Activated CD8-positive, alpha-beta memory T cell treated with anti-CD3 and anti-CD28 coated beads, Interleukin-2, amount 50 U/mL, for 24 hours (primary cell): ENCODE data around the gene SOD1.
A peak's percentile ranks its signal among the peaks of the same experiment; 100 is the strongest.
"Not testable (repeated sequence)": the region's sequence is repeated elsewhere in the genome, so short reads cannot be mapped to it uniquely, and the experiment has no call there.

Experiments used
- DNase-seq: peaks from one replicate; pipeline ENCODE4 v3.0.0-alpha.2; 2020; ENCODE audit errors: extremely low read depth

Gene SOD1

DNA sequence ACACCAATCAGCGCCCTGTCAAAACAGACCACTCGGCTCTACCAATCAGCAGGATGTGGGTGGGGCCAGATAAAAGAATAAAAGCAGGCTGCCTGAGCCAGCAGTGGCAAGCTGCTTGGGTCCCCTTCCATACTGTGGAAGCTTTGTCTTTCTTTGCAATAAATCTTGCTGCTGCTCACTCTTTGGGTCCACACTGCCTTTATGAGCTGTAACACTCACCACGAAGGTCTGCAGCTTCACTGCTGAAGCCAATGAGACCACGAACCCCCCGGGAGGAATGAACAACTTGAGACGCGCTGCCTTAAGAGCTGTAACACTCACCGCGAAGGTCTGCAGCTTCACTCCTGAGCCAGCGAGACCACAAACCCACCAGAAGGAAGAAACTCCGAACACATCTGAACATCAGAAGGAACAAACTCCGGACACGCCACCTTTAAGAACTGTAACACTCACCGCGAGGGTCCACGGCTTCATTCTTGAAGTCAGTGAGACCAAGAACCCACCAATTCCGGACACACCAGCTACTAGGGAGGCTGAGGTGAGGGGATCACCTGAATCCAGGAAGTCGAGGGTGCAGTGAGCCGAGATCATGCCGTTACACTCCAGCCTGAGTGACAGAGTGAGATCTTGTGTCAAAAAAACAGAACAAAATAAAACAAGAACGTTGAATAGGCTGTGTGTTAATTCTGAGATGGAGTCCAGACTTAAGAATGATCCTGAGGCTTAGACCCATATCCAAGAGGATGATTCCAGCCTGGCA is 4.5 kb upstream of the SOD1 start:
- DNase-seq = not testable (repeated sequence)

DNA sequence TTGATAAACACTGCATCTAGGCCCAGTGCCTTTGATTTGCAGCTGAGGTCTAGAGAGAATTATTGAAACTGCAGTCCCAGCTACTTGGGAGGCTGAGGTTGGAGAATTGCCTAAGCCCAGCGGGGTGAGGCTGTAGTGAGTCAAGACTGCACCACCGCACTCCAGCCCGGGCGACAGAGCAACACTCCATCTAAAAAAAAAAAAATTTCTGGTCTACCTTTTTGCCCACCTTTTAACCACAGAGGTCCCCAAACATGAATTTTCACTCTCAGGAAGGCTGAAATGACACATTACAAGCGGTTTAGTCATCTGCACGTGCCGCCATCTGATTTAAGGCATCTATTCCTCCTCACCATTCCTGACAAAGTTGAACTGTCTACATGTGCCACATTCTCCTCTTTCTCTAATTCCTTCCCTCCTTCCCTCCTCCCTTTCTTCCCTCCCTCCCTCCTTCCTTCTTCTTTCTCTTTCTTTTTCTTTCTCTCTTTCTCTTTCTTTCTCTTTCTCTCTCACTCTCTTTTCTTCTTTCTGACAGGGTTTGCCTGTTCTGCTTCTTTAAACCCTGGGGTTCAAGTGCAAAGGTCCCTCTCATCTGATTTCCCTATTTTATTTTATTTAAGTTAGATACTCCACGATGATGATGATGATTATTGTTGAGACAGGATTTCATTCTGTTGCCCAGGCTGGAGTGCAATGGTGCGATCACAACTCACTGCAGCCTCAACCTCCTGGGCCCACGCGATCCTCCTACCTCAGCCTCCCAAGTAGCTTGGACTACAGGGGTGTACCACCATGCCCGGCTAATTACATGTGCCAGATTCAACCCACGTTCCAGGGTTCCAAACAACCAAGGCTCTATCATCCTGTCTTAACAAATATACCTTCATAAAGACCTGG is 3.0 kb upstream of the SOD1 start:
- peak; percentile 29 for DNase-seq

DNA sequence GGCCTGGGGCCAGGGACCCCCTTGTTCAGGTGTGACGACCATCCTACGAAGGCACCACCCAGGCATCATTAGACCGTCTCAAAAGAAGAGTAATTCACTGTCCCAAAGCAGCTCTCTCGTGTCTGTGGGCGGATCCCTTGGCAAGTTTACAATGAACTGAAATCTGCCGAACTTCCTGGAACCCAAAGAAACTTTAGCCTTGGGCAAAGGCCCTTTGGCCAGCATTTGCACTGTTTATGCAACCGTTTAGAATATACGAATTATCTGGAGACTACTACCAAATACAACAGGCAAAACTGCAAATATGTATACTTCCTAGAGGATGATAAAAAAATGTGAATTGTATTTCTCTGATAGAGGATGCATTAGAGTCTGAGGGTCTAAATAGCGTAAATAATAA is 1.4 kb upstream of the SOD1 start:
- no peak for DNase-seq

DNA sequence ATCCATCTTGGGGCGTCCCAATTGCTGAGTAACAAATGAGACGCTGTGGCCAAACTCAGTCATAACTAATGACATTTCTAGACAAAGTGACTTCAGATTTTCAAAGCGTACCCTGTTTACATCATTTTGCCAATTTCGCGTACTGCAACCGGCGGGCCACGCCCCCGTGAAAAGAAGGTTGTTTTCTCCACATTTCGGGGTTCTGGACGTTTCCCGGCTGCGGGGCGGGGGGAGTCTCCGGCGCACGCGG is 282 bp upstream of the SOD1 start:
- no peak for DNase-seq

DNA sequence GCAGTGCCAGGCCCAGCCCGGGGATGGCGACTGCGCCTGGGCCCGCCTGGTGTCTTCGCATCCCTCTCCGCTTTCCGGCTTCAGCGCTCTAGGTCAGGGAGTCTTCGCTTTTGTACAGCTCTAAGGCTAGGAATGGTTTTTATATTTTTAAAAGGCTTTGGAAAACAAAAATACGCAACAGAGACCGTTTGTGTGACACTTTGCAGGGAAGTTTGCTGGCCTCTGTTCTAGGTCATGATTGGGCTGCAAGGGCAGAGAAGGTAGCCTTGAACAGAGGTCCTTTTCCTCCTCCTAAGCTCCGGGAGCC is 719 bp downstream of the SOD1 start:
- no peak for DNase-seq

DNA sequence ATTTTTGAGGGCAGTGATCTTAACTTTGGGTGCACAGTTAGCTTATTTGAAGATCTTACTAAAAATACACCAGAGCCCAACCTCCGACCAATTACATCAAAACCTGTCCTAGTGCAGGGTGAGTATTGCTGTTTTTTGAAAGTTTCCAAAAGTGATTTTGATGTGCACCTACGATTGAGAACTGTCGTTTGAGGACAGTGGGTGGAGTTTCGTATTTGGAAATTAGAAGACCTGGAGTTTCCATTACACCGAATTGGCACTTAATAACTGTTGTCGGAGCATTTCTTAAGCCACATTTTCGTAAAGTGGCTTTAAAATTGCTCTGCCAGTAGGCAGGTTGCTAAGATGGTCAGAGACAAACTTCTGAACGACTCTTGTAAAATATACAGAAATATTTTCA is 1.1 kb downstream of the SOD1 start:
- DNase-seq = no peak

DNA sequence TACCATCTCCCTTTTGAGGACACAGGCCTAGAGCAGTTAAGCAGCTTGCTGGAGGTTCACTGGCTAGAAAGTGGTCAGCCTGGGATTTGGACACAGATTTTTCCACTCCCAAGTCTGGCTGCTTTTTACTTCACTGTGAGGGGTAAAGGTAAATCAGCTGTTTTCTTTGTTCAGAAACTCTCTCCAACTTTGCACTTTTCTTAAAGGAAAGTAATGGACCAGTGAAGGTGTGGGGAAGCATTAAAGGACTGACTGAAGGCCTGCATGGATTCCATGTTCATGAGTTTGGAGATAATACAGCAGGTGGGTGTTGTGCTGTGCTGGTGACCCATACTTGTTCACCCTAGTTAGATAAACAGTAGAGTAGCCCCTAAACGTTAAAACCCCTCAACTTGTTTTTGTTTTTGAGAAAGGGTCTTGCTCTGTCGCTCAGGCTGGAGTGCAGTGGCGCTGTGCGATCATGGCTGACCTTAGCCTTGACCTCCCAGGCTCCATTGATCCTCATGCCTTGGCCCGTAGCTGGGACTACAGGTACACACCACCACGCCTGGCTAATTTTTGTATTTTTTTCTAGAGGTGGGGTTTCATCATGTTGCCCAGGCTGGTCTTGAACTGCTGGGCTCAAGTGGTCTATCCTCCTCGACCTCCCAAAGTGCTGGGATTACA is 4.2 kb downstream of the SOD1 start:
- DNase-seq = no peak

DNA sequence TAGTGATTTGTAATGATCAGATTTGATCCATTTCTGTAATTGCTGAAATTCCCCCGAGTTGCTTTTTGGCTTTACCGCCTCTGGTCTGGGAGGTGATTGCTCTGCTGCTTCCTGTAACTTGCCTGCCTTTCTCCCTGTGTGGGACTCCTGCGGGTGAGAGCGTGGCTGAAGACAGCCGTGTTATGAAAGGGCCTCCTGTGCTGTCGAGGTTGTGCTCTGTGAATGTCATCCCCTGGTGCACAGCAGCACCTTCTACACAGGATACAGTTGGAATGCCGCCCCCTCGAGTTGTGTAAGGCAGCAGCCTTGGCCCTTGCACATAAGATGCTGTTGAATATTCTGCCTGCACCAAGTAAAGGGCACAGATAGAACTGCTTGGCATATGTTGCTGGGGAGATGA is 5.9 kb downstream of the SOD1 start:
- DNase-seq = no peak

DNA sequence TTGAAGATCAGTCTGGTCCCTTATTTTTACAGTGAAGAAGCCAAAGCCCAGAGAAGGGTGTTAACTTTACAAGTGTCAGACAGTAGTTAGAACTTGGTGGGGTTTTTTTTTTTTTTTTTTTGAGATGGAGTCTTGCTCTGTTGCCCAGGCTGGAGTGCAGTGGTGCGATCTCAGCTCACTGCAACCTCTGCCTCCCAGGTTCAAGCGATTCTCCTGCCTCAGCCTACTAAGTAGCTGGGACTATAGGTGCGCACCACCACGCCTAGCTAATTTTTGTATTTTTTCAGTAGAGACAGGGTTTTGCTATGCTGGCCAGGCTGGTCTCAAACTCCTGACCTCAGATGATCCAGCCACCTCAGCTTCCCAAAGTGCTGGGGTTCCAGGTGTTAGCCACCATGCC is 6.4 kb downstream of the SOD1 start:
- DNase-seq = not testable (repeated sequence)

DNA sequence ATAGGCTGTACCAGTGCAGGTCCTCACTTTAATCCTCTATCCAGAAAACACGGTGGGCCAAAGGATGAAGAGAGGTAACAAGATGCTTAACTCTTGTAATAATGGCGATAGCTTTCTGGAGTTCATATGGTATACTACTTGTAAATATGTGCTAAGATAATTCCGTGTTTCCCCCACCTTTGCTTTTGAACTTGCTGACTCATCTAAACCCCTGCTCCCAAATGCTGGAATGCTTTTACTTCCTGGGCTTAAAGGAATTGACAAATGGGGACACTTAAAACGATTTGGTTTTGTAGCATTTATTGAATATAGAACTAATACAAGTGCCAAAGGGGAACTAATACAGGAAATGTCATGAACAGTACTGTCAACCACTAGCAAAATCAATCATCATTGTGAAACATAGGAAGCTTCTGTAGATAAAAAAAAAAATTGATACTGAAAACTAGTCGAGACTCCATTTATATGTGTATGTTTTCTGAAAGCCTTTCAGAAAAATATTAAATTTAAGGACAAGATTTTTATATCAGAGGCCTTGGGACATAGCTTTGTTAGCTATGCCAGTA is 7.0 kb downstream of the SOD1 start:
- DNase-seq = no peak

DNA sequence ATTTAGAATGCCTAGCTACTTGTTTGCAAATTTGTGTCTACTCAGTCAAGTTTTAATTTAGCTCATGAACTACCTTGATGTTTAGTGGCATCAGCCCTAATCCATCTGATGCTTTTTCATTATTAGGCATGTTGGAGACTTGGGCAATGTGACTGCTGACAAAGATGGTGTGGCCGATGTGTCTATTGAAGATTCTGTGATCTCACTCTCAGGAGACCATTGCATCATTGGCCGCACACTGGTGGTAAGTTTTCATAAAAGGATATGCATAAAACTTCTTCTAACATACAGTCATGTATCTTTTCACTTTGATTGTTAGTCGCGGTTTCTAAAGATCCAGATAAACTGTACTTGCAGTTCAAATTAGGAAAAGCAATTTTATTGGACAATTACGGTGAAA is 7.6 kb downstream of the SOD1 start:
- DNase-seq = no peak

DNA sequence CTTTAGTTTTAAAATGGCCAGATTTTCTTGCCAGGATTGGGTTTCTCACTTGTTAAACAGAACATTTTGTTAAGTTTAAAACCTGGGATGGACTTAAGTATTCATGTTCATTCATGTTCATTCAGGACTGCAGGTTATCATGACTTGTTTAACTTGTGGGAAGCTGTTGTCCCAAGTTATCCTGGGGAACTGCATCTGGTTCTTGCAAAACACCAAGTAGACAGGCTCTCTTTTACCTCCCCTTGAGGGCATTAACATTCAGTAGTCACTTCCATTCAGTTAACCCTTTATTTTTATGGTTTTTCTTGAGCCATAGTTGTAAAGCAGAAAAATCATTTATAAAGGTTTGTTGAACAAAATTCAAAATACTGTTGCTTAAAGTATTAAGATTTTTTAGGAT is 8.1 kb downstream of the SOD1 start:
- DNase-seq = no peak

DNA sequence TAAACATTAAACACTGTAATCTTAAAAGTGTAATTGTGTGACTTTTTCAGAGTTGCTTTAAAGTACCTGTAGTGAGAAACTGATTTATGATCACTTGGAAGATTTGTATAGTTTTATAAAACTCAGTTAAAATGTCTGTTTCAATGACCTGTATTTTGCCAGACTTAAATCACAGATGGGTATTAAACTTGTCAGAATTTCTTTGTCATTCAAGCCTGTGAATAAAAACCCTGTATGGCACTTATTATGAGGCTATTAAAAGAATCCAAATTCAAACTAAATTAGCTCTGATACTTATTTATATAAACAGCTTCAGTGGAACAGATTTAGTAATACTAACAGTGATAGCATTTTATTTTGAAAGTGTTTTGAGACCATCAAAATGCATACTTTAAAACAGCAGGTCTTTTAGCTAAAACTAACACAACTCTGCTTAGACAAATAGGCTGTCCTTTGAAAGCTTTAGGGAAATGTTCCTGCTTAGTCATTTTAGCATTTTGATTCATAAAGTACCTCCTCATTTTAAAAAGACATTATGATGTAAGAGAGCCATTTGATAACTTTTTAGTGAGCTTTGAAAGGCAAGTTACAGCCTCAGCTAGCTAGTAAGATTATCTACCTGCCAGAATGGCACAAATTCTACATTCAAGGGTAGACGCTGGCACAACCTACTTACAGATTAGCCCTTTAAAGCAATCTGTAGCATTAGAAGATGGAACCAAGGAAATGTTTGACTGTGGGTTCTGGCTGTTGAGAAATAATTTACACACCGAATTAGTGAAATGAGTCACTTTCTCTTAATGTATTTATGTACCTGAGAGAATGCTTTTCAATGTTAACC is 9.4 kb downstream of the SOD1 start:
- DNase-seq = no peak

DNA sequence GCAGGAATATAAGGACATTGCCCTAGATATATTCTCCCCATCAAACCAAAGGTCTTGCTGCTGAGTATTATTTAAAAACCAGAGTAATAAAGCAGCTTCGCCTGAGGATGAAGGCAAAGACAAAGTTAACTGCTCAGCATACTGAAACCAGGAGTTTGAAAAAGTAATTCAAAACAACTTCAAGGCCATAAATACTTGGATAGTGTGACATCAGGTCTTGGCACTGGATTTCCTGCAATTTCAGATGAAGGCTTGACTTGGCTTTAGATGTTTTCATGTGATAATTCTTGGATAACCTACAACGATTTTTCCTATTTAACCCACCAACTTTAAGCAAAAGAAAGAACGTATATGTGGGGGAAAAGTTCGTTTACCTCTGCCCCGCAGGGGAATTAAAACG is 10.6 kb downstream of the SOD1 start:
- DNase-seq = no peak

DNA sequence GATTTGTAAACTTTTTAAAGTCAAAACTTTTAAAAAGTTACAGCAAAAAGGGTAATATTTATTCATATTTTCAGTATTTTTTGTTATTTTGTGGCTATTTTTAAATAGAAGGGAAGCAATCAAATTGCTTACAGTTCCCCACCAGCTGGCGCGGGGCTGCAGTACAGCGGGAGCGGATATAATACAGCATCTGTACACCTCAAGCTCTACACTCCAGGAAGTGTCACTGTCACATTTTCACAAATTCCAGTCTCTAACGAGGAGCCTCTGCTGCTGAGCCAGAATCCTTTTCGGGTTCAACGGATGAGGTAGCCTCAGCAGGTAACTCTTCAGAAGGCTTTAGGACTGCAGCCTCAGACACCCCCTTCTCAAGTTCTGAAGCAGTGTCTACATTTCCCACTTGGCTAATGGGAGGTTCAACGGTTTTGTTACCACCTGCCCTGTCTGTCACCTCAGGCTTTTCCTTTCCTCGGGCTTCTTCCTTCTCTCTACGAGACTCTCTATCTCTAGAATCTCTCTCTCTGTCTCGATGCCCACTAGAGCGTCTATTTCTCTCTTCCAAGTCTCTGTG is 11.7 kb downstream of the SOD1 start:
- DNase-seq = no peak

DNA sequence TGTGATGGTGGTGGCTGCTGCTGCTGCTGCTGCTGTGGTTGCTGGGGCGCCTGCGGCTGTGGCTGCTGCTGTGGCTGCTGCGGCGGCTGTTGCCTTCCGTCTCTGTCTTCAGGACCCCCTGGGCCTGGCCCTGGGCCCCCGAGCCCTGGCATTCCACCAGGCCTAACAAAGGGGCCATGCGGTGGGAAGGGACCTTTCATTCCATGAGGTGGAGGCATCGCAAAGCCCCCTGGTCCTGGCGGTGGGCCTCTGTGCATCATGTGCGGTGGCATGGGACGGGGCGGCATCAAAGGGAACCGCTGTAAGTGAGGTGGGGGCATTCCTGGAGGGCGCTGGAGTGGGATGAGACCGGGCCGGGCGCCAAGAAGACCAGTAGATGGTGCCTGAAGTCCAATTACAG is 12.4 kb downstream of the SOD1 start:
- no peak for DNase-seq

DNA sequence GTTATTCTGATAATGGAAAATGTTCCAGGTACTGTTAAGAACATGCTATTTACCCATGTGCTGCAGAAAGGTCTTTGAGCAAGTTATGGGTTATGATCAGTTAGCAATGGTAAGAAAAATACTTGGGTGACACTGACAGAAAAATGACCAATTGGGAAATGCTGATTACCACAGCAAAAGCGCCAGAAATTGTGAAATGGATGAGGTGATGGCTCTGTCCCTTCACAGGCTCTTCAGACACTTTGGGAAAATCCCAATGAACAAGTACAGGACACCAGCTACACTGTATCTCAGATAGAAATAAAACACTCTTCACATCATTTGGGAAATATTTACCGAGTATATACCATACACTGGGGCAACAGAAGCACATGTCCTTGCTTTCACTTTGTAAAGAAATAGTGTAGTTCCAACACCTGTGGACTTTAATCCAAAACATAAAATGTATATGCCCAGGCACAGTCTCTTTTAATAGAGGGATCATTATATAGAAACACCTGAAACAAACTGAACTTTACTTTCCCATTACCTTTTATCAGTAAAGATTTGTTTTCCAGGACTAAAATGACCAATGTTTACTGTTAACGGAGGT is 13.9 kb downstream of the SOD1 start:
- no peak for DNase-seq

DNA sequence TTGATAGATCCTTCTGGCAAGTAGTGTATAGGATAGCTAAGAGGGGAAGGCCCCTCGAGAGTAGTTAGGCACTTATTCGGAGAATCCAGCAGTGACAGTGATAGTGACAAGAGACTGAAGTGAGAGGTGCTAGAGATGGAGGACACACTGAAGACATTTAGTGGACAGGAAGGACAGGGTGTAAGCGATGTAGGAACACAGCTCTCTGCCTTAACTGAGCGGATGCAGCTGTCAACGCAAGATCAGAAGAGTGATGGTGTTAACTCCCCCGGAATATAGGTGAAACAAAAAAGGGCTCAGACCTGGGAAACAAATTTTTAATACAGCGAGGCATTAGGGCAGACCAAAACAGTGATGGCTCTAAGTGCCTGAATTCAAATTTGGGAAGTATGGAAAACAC is 15.8 kb downstream of the SOD1 start:
- DNase-seq = no peak

DNA sequence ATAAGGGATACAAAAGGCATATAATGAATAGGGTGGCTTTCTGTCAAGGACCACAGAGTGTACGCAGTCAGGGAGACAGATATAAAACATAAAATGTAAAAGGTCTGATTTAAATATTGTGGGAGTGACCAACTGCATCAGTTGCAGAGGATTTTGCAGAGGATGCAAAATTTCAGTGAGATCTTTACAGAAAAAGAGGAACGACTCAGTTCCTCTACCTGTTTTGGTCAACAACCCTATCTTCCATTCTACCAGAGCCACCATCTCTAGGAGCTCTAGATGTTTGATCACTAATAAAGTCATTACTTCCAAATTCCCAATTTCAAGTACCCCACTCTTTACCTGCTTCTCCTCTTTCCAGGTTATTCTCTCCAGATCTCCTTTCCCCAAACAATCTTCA is 16.5 kb downstream of the SOD1 start:
- DNase-seq = no peak

DNA sequence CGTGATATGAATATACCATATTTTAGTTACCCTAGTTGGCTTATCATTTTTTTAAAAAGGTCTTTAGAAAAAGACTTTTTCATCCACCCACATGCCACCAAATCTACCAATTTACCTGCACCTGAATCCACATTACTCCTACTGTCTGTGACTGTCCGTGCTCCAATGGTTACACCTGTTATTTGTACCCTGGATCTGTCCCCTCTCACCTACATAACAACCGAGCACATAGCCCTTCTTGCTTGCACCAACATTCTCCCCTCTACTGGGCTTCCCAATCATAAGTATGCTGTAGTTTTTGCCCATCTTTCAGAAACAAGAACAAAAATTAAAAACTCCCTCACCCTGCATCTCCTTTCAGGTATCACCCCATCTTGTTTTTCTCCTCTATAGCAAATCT is 17.6 kb downstream of the SOD1 start:
- no peak for DNase-seq

DNA sequence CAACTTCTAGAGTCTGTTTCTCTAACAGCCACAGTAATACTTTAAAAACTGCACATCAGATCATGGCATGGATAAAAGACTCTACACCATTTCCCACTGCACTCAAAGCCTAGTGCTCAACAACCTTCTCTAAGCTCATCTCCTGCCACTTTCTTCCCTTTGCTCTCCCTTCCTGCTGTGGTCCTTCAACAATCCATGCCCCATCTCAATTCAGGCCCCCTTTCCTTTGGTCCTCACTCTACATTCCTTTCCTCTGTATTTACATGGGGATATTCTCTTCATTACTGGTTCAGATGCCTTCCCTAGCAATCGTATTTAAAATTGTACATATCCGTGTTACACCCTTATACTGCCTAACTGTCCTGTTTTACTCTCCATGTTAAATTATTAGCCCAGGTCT is 19.0 kb downstream of the SOD1 start:
- DNase-seq = no peak
